Activated CD4-positive, alpha-beta T cell treated with anti-CD3 and anti-CD28 coated beads, Interleukin-2, amount 50 U/mL, for 1 hour (primary cell): ENCODE measurements around the gene GIGYF1.
"Not testable (repeated sequence)": the region's sequence is repeated elsewhere in the genome, so short reads cannot be mapped to it uniquely, and the experiment has no call there.

Experiments used
- DNase-seq: peaks from one replicate; pipeline ENCODE4 v3.0.0-alpha.2; 2020

GIGYF1 gene, protein sequence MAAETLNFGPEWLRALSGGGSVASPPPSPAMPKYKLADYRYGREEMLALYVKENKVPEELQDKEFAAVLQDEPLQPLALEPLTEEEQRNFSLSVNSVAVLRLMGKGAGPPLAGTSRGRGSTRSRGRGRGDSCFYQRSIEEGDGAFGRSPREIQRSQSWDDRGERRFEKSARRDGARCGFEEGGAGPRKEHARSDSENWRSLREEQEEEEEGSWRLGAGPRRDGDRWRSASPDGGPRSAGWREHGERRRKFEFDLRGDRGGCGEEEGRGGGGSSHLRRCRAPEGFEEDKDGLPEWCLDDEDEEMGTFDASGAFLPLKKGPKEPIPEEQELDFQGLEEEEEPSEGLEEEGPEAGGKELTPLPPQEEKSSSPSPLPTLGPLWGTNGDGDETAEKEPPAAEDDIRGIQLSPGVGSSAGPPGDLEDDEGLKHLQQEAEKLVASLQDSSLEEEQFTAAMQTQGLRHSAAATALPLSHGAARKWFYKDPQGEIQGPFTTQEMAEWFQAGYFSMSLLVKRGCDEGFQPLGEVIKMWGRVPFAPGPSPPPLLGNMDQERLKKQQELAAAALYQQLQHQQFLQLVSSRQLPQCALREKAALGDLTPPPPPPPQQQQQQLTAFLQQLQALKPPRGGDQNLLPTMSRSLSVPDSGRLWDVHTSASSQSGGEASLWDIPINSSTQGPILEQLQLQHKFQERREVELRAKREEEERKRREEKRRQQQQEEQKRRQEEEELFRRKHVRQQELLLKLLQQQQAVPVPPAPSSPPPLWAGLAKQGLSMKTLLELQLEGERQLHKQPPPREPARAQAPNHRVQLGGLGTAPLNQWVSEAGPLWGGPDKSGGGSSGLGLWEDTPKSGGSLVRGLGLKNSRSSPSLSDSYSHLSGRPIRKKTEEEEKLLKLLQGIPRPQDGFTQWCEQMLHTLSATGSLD (N-terminal part only)

GRCh38 chr7:100694098-100694745 lies at the start of gene GIGYF1:
Gene GIGYF1 (minus strand): TSS chr7:100694250. CDS start chr7:100688238, 6,012 bp downstream.
- DNase-seq = peak; percentile 67

DNA sequence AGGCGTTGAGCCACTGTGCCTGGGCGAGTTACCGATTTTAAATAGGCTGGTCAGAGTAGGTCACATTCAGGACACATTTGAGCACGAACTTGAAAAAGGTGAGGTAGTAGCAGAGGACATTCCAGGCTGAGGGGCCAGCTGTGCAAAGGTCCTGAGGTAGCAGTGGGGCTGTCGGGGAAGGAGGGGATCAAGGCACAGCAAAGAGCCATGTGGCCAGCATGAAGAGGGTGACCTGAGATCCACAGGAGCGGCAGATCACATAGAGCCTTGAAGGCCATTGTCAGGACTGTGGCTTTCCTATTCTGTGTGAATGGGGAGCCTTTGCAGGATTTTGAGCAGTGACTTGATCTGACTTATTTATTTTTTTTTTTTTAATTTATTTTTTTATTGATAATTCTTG lies 45.9 kb upstream of the GIGYF1 start:
- DNase-seq = no peak

DNA sequence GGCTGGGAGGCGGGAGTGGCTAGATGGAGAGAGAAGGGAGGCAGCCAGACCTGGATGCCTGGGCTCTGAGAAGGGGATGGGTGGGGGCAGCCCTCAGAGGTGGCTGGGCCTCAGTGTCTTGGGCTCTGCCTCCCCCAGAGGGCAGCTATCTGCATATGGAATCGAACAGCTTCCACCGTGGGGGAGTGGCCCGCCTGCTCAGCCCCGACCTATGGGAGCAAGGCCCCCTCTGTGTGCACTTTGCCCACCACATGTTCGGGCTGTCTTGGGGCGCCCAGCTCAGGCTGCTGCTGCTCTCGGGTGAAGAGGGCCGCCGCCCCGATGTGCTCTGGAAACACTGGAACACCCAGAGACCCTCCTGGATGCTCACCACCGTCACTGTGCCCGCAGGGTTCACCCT lies 42.6 kb upstream of the GIGYF1 start:
- no peak for DNase-seq

DNA sequence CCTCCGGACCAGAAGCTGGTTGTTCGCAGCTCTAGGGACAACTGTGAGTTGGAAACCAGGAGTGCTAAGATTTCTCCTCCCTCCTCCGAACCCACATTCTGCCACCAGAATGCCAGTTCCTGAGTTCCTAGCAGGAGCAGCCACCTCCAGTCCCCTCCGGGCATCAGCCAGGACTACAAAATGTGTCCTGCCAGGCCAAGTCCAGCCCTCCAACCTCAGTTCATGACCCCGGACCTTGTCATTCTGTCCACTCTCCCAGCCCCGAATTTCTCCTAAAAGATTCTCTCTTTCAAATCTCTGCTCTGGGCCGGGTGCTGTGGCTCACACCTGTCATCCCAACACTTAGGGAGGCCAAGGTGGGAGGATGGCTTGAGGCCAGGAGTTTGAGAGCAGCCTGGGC lies 41.7 kb upstream of the GIGYF1 start:
- DNase-seq = no peak

GRCh38 chr7:100731937-100732636 lies 38.0 kb upstream of the GIGYF1 start:
- no peak for DNase-seq

DNA sequence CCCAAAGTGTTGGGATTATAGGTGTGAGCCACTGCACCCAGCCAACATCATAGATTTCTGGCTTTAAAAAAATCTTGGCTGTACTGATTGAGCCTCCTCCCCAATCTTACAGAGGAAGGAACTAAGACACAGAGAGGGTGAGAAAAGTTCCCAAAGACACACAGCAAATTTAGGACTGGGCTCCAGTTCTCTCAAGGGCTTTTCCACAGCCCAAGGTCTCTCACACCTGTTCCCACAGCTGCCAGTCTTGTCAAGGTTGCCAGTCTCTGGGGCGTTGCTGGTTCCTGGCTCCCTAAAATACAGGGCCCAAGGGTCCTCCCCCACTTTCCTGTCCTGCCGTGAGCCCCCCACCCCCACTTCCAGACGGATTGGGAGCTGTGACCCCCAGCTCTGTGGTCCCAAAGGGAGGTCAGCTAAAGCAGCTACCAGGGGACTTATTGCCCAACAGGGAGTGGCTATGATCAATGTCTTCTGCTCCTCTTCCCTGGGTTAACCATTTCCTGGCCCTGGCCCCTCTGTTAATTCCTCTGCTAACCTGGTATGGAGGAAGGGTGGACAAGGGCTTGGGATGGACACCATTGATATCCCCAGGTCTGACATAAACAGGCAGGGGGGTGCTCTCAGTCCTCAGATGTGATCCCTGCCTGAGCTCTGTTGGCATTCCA lies 36.2 kb upstream of the GIGYF1 start:
- no peak for DNase-seq

DNA sequence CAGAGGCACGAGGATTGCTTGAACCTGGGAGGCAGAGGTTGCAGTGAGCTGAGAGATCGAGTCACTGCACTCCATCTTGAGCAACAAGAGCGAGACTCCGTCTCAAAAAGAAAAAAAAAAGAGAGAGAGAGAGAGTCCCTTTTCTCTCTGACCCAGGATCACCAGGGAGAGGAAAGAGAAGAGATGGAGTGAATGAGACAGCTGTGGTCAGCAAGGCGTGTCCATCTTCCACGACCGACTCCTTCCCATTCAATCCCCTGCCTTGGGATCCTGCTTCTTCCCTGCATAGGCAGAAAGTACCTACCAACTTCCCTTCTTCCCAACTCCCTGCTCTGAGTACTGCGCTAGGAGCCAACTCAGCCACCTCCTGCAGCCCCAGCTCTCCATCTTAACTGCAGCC lies 34.1 kb upstream of the GIGYF1 start:
- no peak for DNase-seq

DNA sequence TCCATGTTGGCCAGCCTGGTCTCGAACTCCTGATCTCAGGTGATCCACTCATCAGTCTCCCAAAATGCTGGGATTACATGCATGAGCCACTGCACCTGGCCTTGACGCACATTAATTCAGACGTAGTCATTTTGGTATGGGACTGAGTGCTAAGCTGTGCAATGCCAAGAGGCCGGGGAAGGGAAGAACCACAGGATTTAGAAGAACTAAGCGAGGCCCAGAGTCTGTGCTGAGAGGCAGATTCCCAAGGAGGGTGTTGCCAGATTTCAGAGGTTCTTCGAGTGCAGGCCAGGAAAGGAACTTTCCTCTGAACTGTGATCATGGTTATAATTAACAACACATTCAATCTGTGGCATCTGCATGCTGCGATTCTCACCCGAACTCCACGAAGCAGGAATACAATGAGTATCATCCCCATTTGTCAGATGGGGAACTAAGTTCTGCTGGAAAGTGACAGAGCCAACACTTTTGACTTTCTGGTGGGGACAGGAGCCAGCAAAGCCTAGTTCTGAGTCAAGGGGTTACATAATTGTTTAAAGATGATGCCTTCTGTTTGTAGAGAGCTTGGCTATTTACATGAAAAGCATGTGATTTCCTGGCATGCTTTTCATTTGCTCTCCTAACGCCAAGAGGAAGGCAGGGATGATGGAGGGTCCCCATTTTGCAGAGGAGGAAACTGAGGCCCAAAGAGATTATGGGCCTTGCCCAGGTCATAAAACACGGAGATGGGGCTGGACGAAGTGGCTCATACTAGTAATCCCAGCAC lies 33.1 kb upstream of the GIGYF1 start:
- DNase-seq = no peak

DNA sequence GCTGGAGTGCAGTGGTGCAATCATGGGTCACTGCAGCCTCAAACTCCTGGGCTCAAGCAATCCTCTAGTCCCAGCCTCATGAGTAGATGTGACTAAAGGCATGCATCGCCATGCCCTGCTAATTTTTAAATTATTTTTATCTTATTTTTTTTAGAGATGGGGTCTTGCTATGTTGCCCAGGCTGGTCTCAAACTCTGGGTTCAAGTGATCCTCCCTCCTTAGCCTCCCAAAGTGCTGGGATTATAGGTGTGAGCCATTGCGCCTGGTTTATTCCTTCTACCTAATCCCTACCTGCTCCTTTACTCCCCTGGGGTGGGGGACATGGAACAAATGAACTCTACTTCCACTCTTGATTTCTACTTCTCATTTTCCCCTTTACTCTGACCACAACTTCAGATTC lies 30.3 kb upstream of the GIGYF1 start:
- not testable (repeated sequence) for DNase-seq

DNA sequence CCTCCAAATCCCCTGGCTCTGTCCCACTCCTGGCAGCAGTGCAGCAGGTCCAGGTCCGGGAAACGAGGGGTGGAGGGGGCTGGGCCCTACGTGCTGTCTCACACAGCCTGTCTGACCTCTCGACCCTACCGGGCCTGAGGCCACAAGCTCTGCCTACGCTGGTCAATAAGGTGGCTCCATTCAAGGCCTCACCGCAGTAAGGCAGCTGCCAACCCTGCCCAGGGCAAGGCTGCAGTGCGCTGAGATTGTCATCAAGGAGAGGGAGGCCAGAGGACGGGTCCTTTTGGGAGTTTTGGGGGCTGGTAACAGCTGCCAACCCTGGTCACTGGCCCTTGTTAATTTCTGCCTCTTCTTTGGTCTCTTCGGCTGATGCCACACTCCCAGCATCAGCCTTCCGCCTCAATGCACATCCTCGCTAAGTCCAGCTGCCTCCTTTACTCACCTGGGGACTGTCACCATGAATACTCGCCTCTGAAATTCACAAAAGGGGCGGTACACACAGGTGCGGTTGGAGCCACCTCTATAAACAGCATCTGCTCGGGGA lies 29.8 kb upstream of the GIGYF1 start:
- DNase-seq = no peak

- DNase-seq = no peak
Measured at GRCh38 chr7:100722480-100723212, 28.6 kb upstream of the GIGYF1 start.

DNA sequence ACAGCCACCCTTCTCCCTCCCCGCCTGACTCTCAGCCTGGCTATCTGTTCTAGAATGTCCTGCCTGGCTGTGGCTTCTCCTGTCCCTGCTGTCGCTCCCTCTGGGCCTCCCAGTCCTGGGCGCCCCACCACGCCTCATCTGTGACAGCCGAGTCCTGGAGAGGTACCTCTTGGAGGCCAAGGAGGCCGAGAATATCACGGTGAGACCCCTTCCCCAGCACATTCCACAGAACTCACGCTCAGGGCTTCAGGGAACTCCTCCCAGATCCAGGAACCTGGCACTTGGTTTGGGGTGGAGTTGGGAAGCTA lies 27.4 kb upstream of the GIGYF1 start:
- no peak for DNase-seq

DNA sequence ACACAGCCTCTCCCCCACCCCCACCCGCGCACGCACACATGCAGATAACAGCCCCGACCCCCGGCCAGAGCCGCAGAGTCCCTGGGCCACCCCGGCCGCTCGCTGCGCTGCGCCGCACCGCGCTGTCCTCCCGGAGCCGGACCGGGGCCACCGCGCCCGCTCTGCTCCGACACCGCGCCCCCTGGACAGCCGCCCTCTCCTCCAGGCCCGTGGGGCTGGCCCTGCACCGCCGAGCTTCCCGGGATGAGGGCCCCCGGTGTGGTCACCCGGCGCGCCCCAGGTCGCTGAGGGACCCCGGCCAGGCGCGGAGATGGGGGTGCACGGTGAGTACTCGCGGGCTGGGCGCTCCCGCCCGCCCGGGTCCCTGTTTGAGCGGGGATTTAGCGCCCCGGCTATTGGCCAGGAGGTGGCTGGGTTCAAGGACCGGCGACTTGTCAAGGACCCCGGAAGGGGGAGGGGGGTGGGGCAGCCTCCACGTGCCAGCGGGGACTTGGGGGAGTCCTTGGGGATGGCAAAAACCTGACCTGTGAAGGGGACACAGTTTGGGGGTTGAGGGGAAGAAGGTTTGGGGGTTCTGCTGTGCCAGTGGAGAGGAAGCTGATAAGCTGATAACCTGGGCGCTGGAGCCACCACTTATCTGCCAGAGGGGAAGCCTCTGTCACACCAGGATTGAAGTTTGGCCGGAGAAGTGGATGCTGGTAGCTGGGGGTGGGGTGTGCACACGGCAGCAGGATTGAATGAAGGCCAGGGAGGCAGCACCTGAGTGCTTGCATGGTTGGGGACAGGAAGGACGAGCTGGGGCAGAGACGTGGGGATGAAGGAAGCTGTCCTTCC lies 26.8 kb upstream of the GIGYF1 start:
- DNase-seq = no peak

- no peak for DNase-seq
Measured at GRCh38 chr7:100720279-100720670, 26.2 kb upstream of the GIGYF1 start, which contains the start of gene EPO. Gene EPO (plus strand): TSS chr7:100720468. CDS start chr7:100720981, 513 bp downstream.

DNA sequence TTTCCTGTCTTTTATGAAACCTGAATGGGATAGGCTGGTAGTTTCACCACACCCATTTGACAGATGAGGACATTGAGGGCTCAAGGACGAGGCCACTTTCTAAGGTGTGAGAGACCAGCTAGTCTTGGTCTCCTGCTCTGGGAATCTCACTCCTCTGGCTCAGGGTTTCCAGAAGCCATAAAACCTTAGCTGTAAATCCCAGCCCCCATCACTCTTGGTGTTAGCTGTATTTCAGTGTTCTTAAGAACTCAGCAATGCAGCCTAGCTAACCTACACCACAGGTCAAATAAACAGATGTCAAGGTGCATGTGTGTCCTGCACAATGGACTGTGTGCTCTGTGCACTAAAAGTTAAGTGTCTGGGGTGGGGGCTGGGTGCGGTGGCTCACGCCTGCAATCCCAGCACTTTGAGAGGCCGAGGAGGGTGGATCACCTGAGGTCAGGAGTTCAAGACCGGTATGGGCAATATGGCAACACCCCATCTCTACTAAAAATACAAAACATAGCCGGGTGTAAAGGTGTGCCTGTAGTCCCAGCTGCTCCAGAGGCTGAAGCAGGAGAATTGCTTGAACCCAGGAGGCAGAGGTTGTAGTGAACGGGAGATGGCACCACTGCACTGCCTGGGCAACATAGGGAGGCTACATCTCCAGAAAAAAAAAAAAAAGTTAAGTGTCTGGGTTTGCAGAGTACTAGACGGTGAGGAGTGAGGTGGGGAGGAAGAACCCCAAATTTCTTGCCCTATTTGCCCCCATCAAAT lies 25.7 kb upstream of the GIGYF1 start:
- no peak for DNase-seq

- DNase-seq = not testable (repeated sequence)
Measured at GRCh38 chr7:100717073-100717472, 23.0 kb upstream of the GIGYF1 start.

GRCh38 chr7:100714725-100715124 lies 20.7 kb upstream of the GIGYF1 start:
- no peak for DNase-seq

DNA sequence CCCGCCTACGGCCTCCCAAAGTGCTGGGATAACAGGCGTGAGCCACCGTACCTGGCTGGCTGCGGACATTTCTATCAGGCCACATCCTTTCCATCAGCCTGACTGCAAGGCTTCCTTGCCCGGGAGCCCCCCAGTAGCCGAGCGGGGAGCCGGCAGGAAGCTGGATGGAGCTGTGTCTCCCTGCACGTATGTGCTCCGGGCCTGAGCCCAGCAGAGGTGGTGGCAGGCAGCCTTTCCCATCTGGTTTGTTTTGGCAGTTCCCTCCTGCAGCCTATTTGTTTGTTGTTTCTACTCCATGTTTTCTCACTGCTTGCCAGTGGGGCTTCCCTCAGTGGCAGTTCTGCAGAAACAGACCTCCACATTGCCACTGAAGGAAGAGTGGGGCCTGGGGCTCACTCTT lies 17.3 kb upstream of the GIGYF1 start:
- DNase-seq = no peak

DNA sequence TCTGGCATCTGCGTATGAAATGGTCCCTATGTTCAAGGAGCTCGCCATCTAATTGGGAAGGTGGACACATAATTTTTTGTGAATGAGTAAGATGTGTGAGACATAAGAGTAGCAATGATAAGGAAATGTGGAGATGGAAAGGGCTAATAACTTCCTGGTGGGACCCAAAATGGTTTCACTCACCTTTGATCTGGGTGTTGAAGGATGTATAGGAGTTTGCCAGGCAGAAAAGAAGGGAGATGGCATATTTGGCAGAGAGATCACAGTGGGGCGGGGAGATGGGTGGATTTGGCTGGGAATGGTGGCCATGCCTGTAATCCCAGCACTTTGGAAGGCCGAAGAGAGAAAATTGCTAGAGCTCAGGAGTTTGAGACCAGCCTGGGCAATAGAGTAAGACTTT lies 16.4 kb upstream of the GIGYF1 start:
- DNase-seq = no peak
